ENCODE data around the gene ANO1. TPM values are rescaled to one million over a fixed set of nuclear protein-coding genes. Genes with fewer than 3 reads are reported as not detected.
A peak's percentile ranks its signal among the peaks of the same experiment; 100 is the strongest.

The ANO1 gene
- total RNA-seq, 1 experiment from 2014 or later = 10.9 TPM

GRCh38 chr11:70205049-70205725, 127.1 kb downstream of the ANO1 start:
- peaks cover 27 to 53% (median 47%) of the 10 kb centered on the region in 3 experiments for H3K36me3 Mint-ChIP-seq (ENCODE audit: insufficient read depth in 1 of 3, low read depth in 3 of 3)
- Histone ChIP-seq H4K5ac (ENCODE audit: insufficient read length, low read depth, low read length) (no peak overlapping the region), H3K23me2 (ENCODE audit: insufficient read length, low read depth, low read length, poor library complexity, severe bottlenecking) (peaks cover 14% of the 10 kb centered on the region), H3K4me1 (ENCODE audit: insufficient read depth, low read length) (no peaks in the 10 kb centered on the region; the same call in 1 of the 2 replicates), H3K23ac (ENCODE audit: insufficient read length, low read depth, low read length) (no peak overlapping the region), H3K56ac (ENCODE audit: insufficient read length, low read depth, low read length) (no peak overlapping the region), H3K9ac (ENCODE audit: extremely low read depth, insufficient read length, low read length) (peak overlapping the region; percentile 43), H3K79me2 (ENCODE audit: insufficient read depth, low read length) (peaks cover 17% of the 10 kb centered on the region), H3K79me1 (ENCODE audit: insufficient read depth, low read depth, low read length, poor library complexity, severe bottlenecking) (peaks cover 9% of the 10 kb centered on the region), H3K27me3 (ENCODE audit: insufficient read depth, low read length) (no peaks in the 10 kb centered on the region), H2BK20ac (ENCODE audit: low read depth, low read length, poor library complexity, severe bottlenecking) (no peak overlapping the region), H4K91ac (ENCODE audit: insufficient read length, low read depth, low read length) (no peak overlapping the region), H2BK120ac (ENCODE audit: low read depth, low read length, poor library complexity, severe bottlenecking) (no peak overlapping the region), H4K20me1 (ENCODE audit: control insufficient read depth, insufficient read depth, insufficient read length) (peaks cover 3% of the 10 kb centered on the region), H2AK5ac (ENCODE audit: insufficient read length, low read length) (no peak overlapping the region), H3T11ph (ENCODE audit: low read length) (no peak overlapping the region), H2BK12ac (ENCODE audit: insufficient read length, low read depth, low read length) (no peak overlapping the region), H3K4me2 (ENCODE audit: insufficient read depth, insufficient read length, low read length) (peak overlapping the region; percentile 99), H2AFZ (ENCODE audit: low read length) (no peak overlapping the region), H3K27ac (ENCODE audit: insufficient read length, low read depth, low read length) (no peak overlapping the region), H3K14ac (ENCODE audit: insufficient read depth, low read length) (no peak overlapping the region), H2BK15ac (ENCODE audit: low read depth, low read length) (no peak overlapping the region), H3K9me3 (ENCODE audit: control insufficient read depth, low read depth, low read length) (no peaks in the 10 kb centered on the region), H4K8ac (replicated peaks; ENCODE audit: insufficient read length, low read depth, low read length) (no peak overlapping the region), H3K4ac (ENCODE audit: low read depth, low read length) (no peak overlapping the region), H3K18ac (ENCODE audit: insufficient read length, low read depth, low read length) (no peak overlapping the region), H2BK5ac (ENCODE audit: insufficient read length, low read length) (peak overlapping the region; percentile 30)
- H3K9me3 Mint-ChIP-seq = peaks cover 0 to under 1% of the 10 kb centered on the region in 2 experiments; a peak in 3 of 5 replicates
- no peak for TF ChIP-seq CTCF (conservative IDR thresholded peaks at IDR 0.05)
- no peaks in the 10 kb centered on the region for H3K27me3 Mint-ChIP-seq (ENCODE audit: low read depth)
- no CpG with 5 or more reads among the region's 12 CpGs for WGBS (ENCODE audit: extremely low coverage, insufficient read length, low lambda C conversion rate)
- peaks cover 32 to 37% of the 10 kb centered on the region in 2 experiments for H3K4me1 Mint-ChIP-seq
- peak overlapping the region; percentile 49 to 95 (median 68); a peak in 4 of 7 replicates for H3K27ac Mint-ChIP-seq
- DNase-seq = no peak
- H3K4me3 Mint-ChIP-seq = peak overlapping the region; percentile 87 to 92

Measured in H9 (cell line).